GM12878 (cell line): Measurements from ENCODE around the gene METTL13.

Experiments
- CHD4 ChIP-seq: fragments of 200-600 bp; sonication (generic); IDR thresholded peaks from 2 replicates; pipeline ENCODE4 v1.6.1; 2016; ENCODE audit warnings: mild to moderate bottlenecking
- IKZF2 ChIP-seq, 2 experiments: fragments of 450-650 bp; IDR thresholded peaks; 2 replicates each; pipeline ENCODE4 v1.6.1; 2017; ENCODE audit warnings: mild to moderate bottlenecking in 2 of 2, moderate library complexity in 2 of 2
- JUND ChIP-seq: IDR thresholded peaks from 2 replicates; pipeline ENCODE4 v1.6.1; 2012; ENCODE audit warnings: low read depth, mild to moderate bottlenecking, low read length, improper control_type of control experiment, moderate library complexity
- KAT2A ChIP-seq: conservative IDR thresholded peaks from 2 replicates; pipeline ENCODE4 v1.6.1; 2011; ENCODE audit warnings: low read depth, low read length; ENCODE audit not compliant: control insufficient read depth
- TF ChIP-seq, protein P1 (sequence below), 3 experiments: IDR thresholded peaks in 2 of 3; conservative IDR thresholded peaks in 1 of 3; 2 replicates each; pipeline ENCODE4 v1.5.1; 2011; ENCODE audit warnings: low read depth in 3 of 3, low read length in 3 of 3, mild to moderate bottlenecking in 3 of 3, control low read depth in 2 of 3, moderate library complexity in 2 of 3, inconsistent platforms in 1 of 3, mixed read lengths in 1 of 3; ENCODE audit not compliant: control insufficient read depth in 2 of 3, insufficient read depth in 1 of 3; ENCODE audit errors: extremely low read depth in 1 of 3

- TF ChIP-seq CHD4 (no peak), IKZF2 (IDR thresholded peaks at IDR 0.05) (no peak), KAT2A (no peak), JUND (no peak)
- TF ChIP-seq, protein P1, sequence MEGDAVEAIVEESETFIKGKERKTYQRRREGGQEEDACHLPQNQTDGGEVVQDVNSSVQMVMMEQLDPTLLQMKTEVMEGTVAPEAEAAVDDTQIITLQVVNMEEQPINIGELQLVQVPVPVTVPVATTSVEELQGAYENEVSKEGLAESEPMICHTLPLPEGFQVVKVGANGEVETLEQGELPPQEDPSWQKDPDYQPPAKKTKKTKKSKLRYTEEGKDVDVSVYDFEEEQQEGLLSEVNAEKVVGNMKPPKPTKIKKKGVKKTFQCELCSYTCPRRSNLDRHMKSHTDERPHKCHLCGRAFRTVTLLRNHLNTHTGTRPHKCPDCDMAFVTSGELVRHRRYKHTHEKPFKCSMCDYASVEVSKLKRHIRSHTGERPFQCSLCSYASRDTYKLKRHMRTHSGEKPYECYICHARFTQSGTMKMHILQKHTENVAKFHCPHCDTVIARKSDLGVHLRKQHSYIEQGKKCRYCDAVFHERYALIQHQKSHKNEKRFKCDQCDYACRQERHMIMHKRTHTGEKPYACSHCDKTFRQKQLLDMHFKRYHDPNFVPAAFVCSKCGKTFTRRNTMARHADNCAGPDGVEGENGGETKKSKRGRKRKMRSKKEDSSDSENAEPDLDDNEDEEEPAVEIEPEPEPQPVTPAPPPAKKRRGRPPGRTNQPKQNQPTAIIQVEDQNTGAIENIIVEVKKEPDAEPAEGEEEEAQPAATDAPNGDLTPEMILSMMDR (IDR thresholded peaks at IDR 0.05 in 2 of 3, conservative IDR thresholded peaks at IDR 0.05 in 1 of 3; ENCODE audit: control insufficient read depth in 2 of 3, extremely low read depth in 1 of 3, insufficient read depth in 1 of 3, low read depth in 3 of 3, low read length in 3 of 3), result no peak
Measured at GRCh38 chr1:171763764-171764163, 17.7 kb upstream of the METTL13 start.
